Fibroblast of mammary gland (primary cell): ENCODE data around the gene ABCA4.

Experiments
- DNase-seq: peaks from one replicate; pipeline ENCODE4 v3.0.0-alpha.2; 2010; ENCODE audit warnings: low read depth
- H3K4me3 ChIP-seq: 2 replicates; pipeline ENCODE4 v1.5.1; 2011; ENCODE audit warnings: low read depth, mild to moderate bottlenecking, low read length, moderate library complexity; ENCODE audit not compliant: control insufficient read depth
- TF ChIP-seq, protein P1 (sequence below): conservative IDR thresholded peaks from 2 replicates; pipeline ENCODE4 v1.5.1; 2011; ENCODE audit warnings: low read depth, low read length, inconsistent platforms; ENCODE audit not compliant: control insufficient read depth, insufficient read depth

ABCA4 gene

DNA sequence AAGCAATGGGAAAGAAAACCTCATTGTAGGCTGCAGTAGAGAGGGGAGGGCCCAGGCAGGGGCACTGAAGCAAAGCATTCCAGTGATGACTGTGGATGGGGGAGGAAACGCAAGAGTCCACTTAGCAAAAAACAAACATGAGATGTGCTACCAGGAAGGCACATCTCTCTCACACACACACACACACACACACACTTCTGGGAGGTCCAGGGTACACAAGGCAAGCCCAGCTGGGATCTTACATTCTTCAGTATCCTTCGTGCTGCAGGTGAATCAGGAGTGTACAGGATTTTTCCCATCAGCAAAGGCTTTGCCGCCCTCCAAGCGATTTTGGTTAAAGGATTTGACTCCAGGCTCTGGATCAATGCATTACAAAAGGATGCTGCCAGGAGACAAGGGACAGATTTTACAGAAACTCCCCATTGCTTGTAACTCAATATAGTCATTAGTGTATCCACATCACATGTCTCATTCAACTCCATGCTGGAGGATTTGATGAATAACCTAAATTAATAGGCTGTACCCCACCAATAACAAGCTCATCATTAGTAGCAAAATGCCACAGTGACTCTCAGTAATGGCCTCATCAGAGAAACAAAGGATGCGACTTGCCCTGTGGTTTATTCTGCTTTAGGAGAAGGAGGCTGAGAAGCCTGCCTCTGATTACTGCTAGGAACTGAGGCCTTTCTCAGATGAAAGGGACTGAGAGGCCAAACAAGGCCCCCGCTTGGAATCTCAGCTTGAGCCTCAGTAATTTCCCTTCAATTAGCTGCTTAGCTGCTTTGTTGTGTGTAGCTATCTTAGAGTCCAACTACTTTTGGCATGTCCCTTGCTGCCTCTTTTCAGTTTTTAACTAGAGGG, 41.6 kb downstream of the ABCA4 start:
- TF ChIP-seq, protein P1, sequence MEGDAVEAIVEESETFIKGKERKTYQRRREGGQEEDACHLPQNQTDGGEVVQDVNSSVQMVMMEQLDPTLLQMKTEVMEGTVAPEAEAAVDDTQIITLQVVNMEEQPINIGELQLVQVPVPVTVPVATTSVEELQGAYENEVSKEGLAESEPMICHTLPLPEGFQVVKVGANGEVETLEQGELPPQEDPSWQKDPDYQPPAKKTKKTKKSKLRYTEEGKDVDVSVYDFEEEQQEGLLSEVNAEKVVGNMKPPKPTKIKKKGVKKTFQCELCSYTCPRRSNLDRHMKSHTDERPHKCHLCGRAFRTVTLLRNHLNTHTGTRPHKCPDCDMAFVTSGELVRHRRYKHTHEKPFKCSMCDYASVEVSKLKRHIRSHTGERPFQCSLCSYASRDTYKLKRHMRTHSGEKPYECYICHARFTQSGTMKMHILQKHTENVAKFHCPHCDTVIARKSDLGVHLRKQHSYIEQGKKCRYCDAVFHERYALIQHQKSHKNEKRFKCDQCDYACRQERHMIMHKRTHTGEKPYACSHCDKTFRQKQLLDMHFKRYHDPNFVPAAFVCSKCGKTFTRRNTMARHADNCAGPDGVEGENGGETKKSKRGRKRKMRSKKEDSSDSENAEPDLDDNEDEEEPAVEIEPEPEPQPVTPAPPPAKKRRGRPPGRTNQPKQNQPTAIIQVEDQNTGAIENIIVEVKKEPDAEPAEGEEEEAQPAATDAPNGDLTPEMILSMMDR = no peak
- H3K4me3 ChIP-seq = no peak overlapping the region
- DNase-seq = no peak

DNA sequence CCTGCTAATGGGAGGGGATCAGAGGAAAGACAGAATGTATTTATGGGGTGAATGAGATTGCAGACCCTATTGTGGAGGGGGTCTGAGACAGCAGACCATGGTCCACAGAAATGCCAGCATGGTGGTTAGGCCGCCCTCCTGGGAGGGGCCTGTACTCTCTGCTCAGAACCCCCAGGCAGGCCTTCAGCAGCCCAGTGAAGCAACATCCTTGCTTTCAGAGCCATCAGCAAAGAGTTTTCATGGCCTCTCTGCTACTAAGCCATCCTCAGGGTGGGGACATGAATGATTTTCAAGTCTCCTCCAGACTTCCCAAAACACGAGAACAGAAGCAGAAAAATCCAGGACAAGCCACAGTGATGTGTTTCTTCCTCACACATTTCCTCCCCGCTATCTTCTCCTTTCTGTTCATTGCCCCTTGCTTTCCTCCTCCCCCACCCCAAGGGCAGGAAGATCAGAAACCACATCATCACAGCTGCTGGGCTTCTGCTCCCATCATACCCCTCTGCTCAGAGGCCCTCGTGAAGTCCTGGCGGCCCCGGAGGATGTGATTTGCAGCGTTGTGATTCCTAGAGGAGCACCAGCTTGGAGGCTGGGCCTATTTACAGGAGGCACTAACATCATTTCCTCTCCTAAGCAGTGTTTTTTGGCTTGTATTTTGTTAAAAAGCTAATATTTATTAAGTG, 48.0 kb downstream of the ABCA4 start:
- TF ChIP-seq, protein P1 = no peak
- no peak overlapping the region for H3K4me3 ChIP-seq
- DNase-seq = no peak

DNA sequence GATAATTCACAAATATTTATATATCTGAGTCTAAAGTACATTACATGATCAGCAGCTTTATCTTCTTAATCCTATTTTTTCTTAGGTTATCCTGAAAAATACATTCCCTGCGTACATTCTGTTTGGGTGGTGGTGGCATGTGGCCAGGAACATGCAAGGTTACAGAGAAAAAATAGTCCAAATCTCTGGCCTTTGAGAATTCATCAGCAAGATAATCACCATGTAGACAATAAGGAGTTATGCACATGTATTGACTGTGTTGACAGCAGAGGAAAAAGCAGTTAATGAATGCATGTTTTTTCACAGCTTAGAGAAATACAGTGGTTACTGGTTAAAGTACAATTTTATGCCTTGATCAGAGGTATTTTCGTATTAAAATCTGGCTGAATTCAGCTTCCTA, 49.0 kb downstream of the ABCA4 start:
- TF ChIP-seq, protein P1 = no peak
- no peak for DNase-seq
- no peak overlapping the region for H3K4me3 ChIP-seq

DNA sequence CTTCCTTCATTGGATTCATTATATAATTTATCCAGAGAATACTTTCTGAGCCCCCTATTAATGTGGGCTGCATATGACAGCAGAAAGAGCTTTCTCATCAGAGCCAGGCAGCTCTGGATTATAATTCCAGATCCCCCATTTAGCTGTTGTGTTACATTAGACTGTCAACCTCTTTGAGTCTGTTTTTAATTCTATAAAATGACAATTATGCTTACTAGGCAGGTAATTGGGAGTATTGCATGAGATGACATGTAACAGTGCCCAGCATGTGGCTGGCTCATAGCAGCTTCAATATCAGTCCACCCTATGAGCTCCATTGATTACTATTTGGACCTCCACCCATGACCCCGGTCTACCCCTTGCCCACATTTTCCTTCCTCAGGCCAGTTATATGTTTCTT, 49.6 kb downstream of the ABCA4 start:
- TF ChIP-seq, protein P1 = no peak
- H3K4me3 ChIP-seq = no peak overlapping the region
- no peak for DNase-seq

DNA sequence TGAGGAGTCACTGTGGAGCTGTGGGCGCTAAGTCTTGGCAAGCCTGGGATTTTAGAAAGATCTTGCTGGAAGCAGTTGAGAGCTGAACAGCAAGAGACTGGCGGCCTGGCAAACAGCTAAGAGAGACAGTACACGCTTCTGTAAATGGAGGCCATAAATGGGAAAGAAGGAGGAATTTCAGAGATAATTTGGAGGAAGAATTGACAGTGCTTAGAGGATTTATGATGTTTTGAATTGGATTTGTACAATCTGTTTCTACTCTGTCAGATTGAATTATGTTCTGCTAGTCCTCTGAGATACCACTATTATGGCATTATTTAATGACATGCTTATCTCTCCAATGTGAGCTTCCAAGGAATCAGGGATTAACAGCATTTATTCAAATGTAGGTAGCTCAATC, 50.1 kb downstream of the ABCA4 start:
- TF ChIP-seq, protein P1 = no peak
- no peak overlapping the region for H3K4me3 ChIP-seq
- no peak for DNase-seq

DNA sequence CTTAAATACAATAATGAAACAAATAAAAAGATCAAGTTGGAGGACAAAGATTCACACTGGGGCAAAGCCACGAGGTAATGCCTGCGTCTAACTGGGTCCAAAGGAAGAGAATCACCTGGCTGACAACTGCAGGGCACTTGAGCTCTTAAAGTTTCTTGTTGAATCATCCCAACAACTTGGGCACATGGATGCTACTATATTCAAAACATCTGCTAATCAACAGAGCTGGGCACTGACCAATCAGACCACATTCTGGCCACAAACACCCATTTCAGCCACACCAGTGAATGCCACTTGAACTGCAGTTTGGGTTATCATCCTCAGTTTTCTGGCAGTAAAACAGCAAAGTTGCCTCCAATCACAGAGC, 51.0 kb downstream of the ABCA4 start:
- no peak overlapping the region for H3K4me3 ChIP-seq
- DNase-seq = no peak
- TF ChIP-seq, protein P1 = no peak
